ENCODE measurements around the gene HPCAL1. TPM values are rescaled to one million over a fixed set of nuclear protein-coding genes. Genes with fewer than 3 reads are reported as not detected.

The HPCAL1 gene
- total and polyA plus RNA-seq, 8 donors, result 58.1 to 108 (median 72.1) TPM

GRCh38 chr2:10407432-10407831, 104.7 kb downstream of the HPCAL1 start:
- intact Hi-C loops (cut with DNase I), result loop anchor here in 1 of 2 donors (10.0 kb wide), 1 partner anchor 103 kb away; the partner anchor contains the start of gene HPCAL1
- Histone ChIP-seq H3K36me3 (peaks cover 0 to 9% of the 10 kb centered on the region in 2 donors), H3K9me3 (no peaks in the 10 kb centered on the region), H3K27me3 (no peaks in the 10 kb centered on the region), H3K4me1 (peaks cover 34 to 79% of the 10 kb centered on the region in 2 donors), H3K27ac (peak overlapping the region; percentile 63 to 81), H3K4me3 (no peak overlapping the region)
- DNase-seq, result no peak
- TF ChIP-seq CTCF (IDR thresholded peaks at IDR 0.05), result no peak
- no peak for ATAC-seq

- DNase-seq (peak in 2 of 4 donors; percentile 49 to 82), ATAC-seq (peak; percentile 89)
- intact Hi-C loops (cut with DNase I), result loop anchor here in 1 of 2 donors (10.0 kb wide), 1 partner anchor 103 kb away; the partner anchor contains the start of gene HPCAL1
- Histone ChIP-seq H3K9me3 (no peaks in the 10 kb centered on the region), H3K36me3 (peaks cover 0 to 12% of the 10 kb centered on the region in 2 donors), H3K4me3 (no peak overlapping the region), H3K27ac (peak overlapping the region; percentile 63 to 81), H3K27me3 (no peaks in the 10 kb centered on the region), H3K4me1 (peaks cover 30 to 73% of the 10 kb centered on the region in 2 donors)
- no peak for TF ChIP-seq CTCF (IDR thresholded peaks at IDR 0.05)
Observed at GRCh38 chr2:10407841-10408648, 105.3 kb downstream of the HPCAL1 start.

- Histone ChIP-seq H3K4me1 (peaks cover 30 to 76% of the 10 kb centered on the region in 2 donors), H3K9me3 (no peaks in the 10 kb centered on the region), H3K27me3 (no peaks in the 10 kb centered on the region), H3K27ac (peak overlapping the region; percentile 63 to 81), H3K36me3 (peaks cover 0 to 16% of the 10 kb centered on the region in 2 donors), H3K4me3 (no peak overlapping the region)
- TF ChIP-seq CTCF (IDR thresholded peaks at IDR 0.05), result peak; percentile 97
- ATAC-seq (peak; percentile 88), DNase-seq (peak; percentile 59 to 94 (median 87))
- intact Hi-C loops (cut with DNase I), result loop anchor here in 1 of 2 donors (10.0 kb wide), 1 partner anchor 104 kb away; the partner anchor contains the start of gene HPCAL1
Observed at GRCh38 chr2:10408649-10409579, 106.2 kb downstream of the HPCAL1 start.

- ATAC-seq (no peak), DNase-seq (no peak)
- H3K36me3 ChIP-seq, result peaks cover 0 to 19% of the 10 kb centered on the region in 2 donors
- H3K9me3 ChIP-seq, result no peaks in the 10 kb centered on the region
- peaks cover 30 to 64% of the 10 kb centered on the region in 2 donors for H3K4me1 ChIP-seq
- peak overlapping the region in 1 of 2 donors; percentile 81 for H3K27ac ChIP-seq
- H3K27me3 ChIP-seq, result no peaks in the 10 kb centered on the region
- intact Hi-C loops (cut with DNase I), result no loop called here
- H3K4me3 ChIP-seq, result no peak overlapping the region
- no peak for TF ChIP-seq CTCF (IDR thresholded peaks at IDR 0.05)
Observed at GRCh38 chr2:10410001-10410822, 107.5 kb downstream of the HPCAL1 start.

Measured in left lung (tissue), 10 donors.